HepG2 (cell line): ENCODE measurements around the gene ALDH3A2. TPM values are rescaled to one million over a fixed set of nuclear protein-coding genes. Genes with fewer than 3 reads are reported as not detected.

Experiments used
- CENPT ChIP-seq: sonication (generic); formaldehyde crosslinking; IDR thresholded peaks from 2 replicates; pipeline ENCODE4 v1.8.0; 2022; ENCODE audit warnings: low read depth, mild to moderate bottlenecking, moderate library complexity, missing genetic modification reagents
- ELF3 ChIP-seq: IDR thresholded peaks from 2 replicates; pipeline ENCODE4 v1.6.1; 2016; ENCODE audit warnings: missing genetic modification reagents, missing compliant biosample characterization
- FLYWCH1 ChIP-seq: sonication (generic); formaldehyde crosslinking; IDR thresholded peaks from 2 replicates; pipeline ENCODE4 v1.8.1; 2023; ENCODE audit warnings: mild to moderate bottlenecking, missing genetic modification reagents
- FOXA3 ChIP-seq: IDR thresholded peaks from 2 replicates; pipeline ENCODE4 v1.6.1; 2016; ENCODE audit warnings: missing genetic modification reagents, missing compliant biosample characterization
- HOXA3 ChIP-seq: sonication (generic); formaldehyde crosslinking; IDR thresholded peaks from 2 replicates; pipeline ENCODE4 v1.5.0; 2020; ENCODE audit warnings: missing genetic modification reagents
- TEAD3 ChIP-seq: optimal IDR thresholded peaks from 2 replicates; pipeline ENCODE3; 2016; ENCODE audit warnings: borderline replicate concordance
- ZNF562 ChIP-seq: sonication (generic); formaldehyde crosslinking; IDR thresholded peaks from 2 replicates; pipeline ENCODE4 v1.8.0; 2022; ENCODE audit warnings: missing genetic modification reagents, borderline replicate concordance
- ZNF749 ChIP-seq: sonication (generic); formaldehyde crosslinking; IDR thresholded peaks from 2 replicates; pipeline ENCODE4 v1.8.0; 2022; ENCODE audit warnings: mild to moderate bottlenecking, missing genetic modification reagents, moderate library complexity, borderline replicate concordance
- polyA plus RNA-seq, 8 experiments: library from polyadenylated mRNA; depleted of rRNA in 3 of 8; stranded (reverse) in 7 of 8; unstranded in 1 of 8; fragments of >200 nt; fragmentation: Illumina TruSeq in 4 of 8; extraction: Trizol in 4 of 8; gene quantifications; 2 replicates each; pipeline versions ENCODE4 v1.2.1 to v1.2.3, GENCODE V29; 2011 to 2016; ENCODE audit warnings: low read depth in 4 of 8, missing spikeins in 1 of 8, mixed read lengths in 1 of 8; ENCODE audit not compliant: insufficient read depth in 1 of 8
- total RNA-seq, 5 experiments: library from RNA; depleted of rRNA; stranded (reverse); fragments of >200 nt; fragmentation: Illumina TruSeq; extraction: Trizol; gene quantifications; 2 replicates each; pipeline ENCODE4 v1.2.3, GENCODE V29; 2016; ENCODE audit warnings: low read depth in 1 of 5
- TF ChIP-seq, protein P1 (sequence below): sonication (generic); formaldehyde crosslinking; IDR thresholded peaks from 2 replicates; pipeline ENCODE4 v1.4.0; 2020; ENCODE audit warnings: mild to moderate bottlenecking, missing genetic modification reagents, borderline replicate concordance

The ALDH3A2 gene
- total and polyA plus RNA-seq, 2 of the 13 experiments (the other 11 are each of a cell fraction or from before 2014, with no cell fraction given), result 80.8 to 180 TPM

GRCh38 chr17:19646788-19647696, 1.5 kb upstream of the ALDH3A2 start (continued):
- TF ChIP-seq, protein P1, sequence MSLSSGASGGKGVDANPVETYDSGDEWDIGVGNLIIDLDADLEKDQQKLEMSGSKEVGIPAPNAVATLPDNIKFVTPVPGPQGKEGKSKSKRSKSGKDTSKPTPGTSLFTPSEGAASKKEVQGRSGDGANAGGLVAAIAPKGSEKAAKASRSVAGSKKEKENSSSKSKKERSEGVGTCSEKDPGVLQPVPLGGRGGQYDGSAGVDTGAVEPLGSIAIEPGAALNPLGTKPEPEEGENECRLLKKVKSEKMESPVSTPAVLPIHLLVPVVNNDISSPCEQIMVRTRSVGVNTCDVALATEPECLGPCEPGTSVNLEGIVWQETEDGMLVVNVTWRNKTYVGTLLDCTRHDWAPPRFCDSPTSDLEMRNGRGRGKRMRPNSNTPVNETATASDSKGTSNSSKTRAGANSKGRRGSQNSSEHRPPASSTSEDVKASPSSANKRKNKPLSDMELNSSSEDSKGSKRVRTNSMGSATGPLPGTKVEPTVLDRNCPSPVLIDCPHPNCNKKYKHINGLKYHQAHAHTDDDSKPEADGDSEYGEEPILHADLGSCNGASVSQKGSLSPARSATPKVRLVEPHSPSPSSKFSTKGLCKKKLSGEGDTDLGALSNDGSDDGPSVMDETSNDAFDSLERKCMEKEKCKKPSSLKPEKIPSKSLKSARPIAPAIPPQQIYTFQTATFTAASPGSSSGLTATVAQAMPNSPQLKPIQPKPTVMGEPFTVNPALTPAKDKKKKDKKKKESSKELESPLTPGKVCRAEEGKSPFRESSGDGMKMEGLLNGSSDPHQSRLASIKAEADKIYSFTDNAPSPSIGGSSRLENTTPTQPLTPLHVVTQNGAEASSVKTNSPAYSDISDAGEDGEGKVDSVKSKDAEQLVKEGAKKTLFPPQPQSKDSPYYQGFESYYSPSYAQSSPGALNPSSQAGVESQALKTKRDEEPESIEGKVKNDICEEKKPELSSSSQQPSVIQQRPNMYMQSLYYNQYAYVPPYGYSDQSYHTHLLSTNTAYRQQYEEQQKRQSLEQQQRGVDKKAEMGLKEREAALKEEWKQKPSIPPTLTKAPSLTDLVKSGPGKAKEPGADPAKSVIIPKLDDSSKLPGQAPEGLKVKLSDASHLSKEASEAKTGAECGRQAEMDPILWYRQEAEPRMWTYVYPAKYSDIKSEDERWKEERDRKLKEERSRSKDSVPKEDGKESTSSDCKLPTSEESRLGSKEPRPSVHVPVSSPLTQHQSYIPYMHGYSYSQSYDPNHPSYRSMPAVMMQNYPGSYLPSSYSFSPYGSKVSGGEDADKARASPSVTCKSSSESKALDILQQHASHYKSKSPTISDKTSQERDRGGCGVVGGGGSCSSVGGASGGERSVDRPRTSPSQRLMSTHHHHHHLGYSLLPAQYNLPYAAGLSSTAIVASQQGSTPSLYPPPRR (CRISPR knock-in tag), result peak; percentile 84
- no peak for TF ChIP-seq ZNF562 (CRISPR knock-in tag)
- peak; percentile 80 for TF ChIP-seq FOXA3 (CRISPR knock-in tag)
- peak; percentile 37 for TF ChIP-seq TEAD3 (CRISPR knock-in tag)
- no peak for TF ChIP-seq CENPT (CRISPR knock-in tag)
- TF ChIP-seq ZNF749, result no peak
- TF ChIP-seq ELF3 (CRISPR knock-in tag), result 0 out of 2 replicates have a peak, but pooled peaks have one; percentile 12
- TF ChIP-seq HOXA3 (CRISPR knock-in tag), result peak; percentile 33; the same call in 1 of the 2 replicates
- TF ChIP-seq FLYWCH1 (CRISPR knock-in tag), result no peak
